Measurements from ENCODE around the gene GPER1. TPM values are rescaled to one million over a fixed set of nuclear protein-coding genes. Genes with fewer than 3 reads are reported as not detected.

GPER1 gene
- total RNA-seq, 1 experiment from 2014 or later: 1.2 TPM

DNA sequence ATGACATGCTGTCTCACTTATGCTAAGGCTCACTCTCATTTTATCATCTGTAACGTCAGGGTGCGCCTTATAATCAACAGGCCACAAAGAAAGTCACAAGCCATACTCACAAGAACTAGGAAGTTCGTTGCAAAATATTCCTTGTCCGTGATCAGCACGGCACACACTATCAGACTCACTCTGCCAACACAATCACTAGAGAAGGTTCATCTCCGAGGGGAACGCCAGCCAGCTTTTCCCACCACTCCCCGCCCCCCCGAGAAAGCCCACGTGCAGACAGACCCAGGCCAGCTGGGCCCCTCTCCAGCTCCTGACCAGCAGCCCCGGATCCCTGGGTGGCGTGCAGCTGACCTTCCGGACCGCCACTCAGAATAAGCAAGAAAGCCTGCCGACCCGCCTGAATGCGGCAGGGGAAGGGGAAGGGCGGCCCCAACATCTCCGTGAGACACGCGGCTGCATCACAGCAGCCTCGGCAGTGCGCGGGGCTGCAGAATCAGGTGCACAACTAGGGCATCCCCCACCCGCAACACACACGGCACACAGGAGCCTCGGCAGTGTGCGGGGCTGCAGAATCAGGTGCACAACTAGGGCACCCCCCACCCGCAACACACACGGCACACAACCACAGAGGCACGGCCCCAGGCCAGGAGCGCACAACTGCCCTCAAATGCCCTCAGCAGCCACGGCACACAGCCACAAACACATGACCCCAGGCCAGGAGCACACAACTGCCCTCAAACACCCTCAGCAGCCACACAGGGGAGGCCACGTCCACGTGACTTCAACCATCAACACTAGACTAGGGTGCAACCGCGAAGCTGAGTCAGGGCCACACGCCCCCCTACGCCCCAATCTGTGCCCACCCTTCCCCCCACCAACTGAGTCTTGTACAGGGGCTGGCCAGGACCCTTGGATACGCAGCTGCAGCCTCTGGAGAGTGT lies 46.1 kb upstream of the GPER1 start:
- no peaks in the 10 kb centered on the region for H3K9me3 ChIP-seq (ENCODE audit: control insufficient read depth in 1 of 2, insufficient read depth in 1 of 2, low read depth in 1 of 2, low read length in 2 of 2)
- H3K27me3 ChIP-seq (ENCODE audit: insufficient read depth, low read length): no peaks in the 10 kb centered on the region
- no peak overlapping the region for H3K27ac ChIP-seq (ENCODE audit: low read depth, low read length)
- BruUV-seq (replicated peaks): no TSS peak
- ChIA-PET CTCF (no interaction called here), RAD21 (ENCODE audit: low non-redundant PET in 1 of 2, low total read pairs in 2 of 2, uncharacterized antibody in 2 of 2, unreplicated experiment in 2 of 2) (no interaction called here), POLR2A (no interaction called here)
- peaks cover 17% of the 10 kb centered on the region; the same call in 1 of the 2 replicates for H3K79me2 ChIP-seq (ENCODE audit: insufficient read depth, low read length)
- intact Hi-C loops (cut with micrococcal nuclease): no loop called here
- no peak overlapping the region for H3K4me3 ChIP-seq (replicated peaks in 1 of 2; ENCODE audit: low read depth in 1 of 2, low read length in 2 of 2)
- peaks cover 13 to 21% of the 10 kb centered on the region in 2 experiments for H3K4me1 ChIP-seq (ENCODE audit: control insufficient read depth in 1 of 2, insufficient read depth in 2 of 2, low read length in 2 of 2)
- no peaks in the 10 kb centered on the region for H4K20me1 ChIP-seq (ENCODE audit: insufficient read depth)
- no peak overlapping the region for H3K4me2 ChIP-seq (ENCODE audit: low read length)
- no peak for TF ChIP-seq FOSL1 (IDR thresholded peaks at IDR 0.05; ENCODE audit: low read depth)
- TF ChIP-seq TCF7L2 (IDR thresholded peaks at IDR 0.05; ENCODE audit: borderline replicate concordance, extremely low read depth, insufficient read depth, insufficient read length): no peak
- no peaks in the 10 kb centered on the region for H3K36me3 ChIP-seq (ENCODE audit: control insufficient read depth in 1 of 2, insufficient read depth in 2 of 2, low read length in 2 of 2)
- ATAC-seq (no peak), DNase-seq (ENCODE audit: low read depth, low spot score) (no peak)
- no peak overlapping the region for H3K9ac ChIP-seq (ENCODE audit: low read length)
- no peak overlapping the region for H2AFZ ChIP-seq (ENCODE audit: low read depth, low read length, poor library complexity, severe bottlenecking)
- no peaks in the 10 kb centered on the region for H3K9me2 ChIP-seq (ENCODE audit: insufficient read depth)

- H4K20me1 ChIP-seq (ENCODE audit: insufficient read depth): no peaks in the 10 kb centered on the region
- no peak overlapping the region for H3K4me2 ChIP-seq (ENCODE audit: low read length)
- DNase-seq (ENCODE audit: low read depth, low spot score): no peak
- CTCF ChIA-PET: no interaction called here
- peaks cover 13 to 21% of the 10 kb centered on the region in 2 experiments for H3K4me1 ChIP-seq (ENCODE audit: control insufficient read depth in 1 of 2, insufficient read depth in 2 of 2, low read length in 2 of 2)
- no peaks in the 10 kb centered on the region for H3K9me2 ChIP-seq (ENCODE audit: insufficient read depth)
- BruUV-seq (replicated peaks): no TSS peak
- no peak overlapping the region for H2AFZ ChIP-seq (ENCODE audit: low read depth, low read length, poor library complexity, severe bottlenecking)
- no peaks in the 10 kb centered on the region for H3K27me3 ChIP-seq (ENCODE audit: insufficient read depth, low read length)
- H3K27ac ChIP-seq (ENCODE audit: low read depth, low read length): no peak overlapping the region
- H3K9ac ChIP-seq (ENCODE audit: low read length): no peak overlapping the region
- RAD21 ChIA-PET (ENCODE audit: low non-redundant PET in 1 of 2, low total read pairs in 2 of 2, uncharacterized antibody in 2 of 2, unreplicated experiment in 2 of 2): no interaction called here
- no peak overlapping the region for H3K4me3 ChIP-seq (replicated peaks in 1 of 2; ENCODE audit: low read depth in 1 of 2, low read length in 2 of 2)
- no peaks in the 10 kb centered on the region for H3K9me3 ChIP-seq (ENCODE audit: control insufficient read depth in 1 of 2, insufficient read depth in 1 of 2, low read depth in 1 of 2, low read length in 2 of 2)
- no peaks in the 10 kb centered on the region for H3K36me3 ChIP-seq (ENCODE audit: control insufficient read depth in 1 of 2, insufficient read depth in 2 of 2, low read length in 2 of 2)
- POLR2A ChIA-PET: no interaction called here
- H3K79me2 ChIP-seq (ENCODE audit: insufficient read depth, low read length): peaks cover 17% of the 10 kb centered on the region; the same call in 1 of the 2 replicates
- intact Hi-C loops (cut with micrococcal nuclease): no loop called here
- ATAC-seq: no peak
- no peak for TF ChIP-seq EZH2 (IDR thresholded peaks at IDR 0.05)
- no peak for TF ChIP-seq REST (IDR thresholded peaks at IDR 0.05; ENCODE audit: low read depth)
- TF ChIP-seq, protein P1, sequence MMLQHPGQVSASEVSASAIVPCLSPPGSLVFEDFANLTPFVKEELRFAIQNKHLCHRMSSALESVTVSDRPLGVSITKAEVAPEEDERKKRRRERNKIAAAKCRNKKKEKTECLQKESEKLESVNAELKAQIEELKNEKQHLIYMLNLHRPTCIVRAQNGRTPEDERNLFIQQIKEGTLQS (IDR thresholded peaks at IDR 0.05): no peak
- TF ChIP-seq TCF7L2 (IDR thresholded peaks at IDR 0.05; ENCODE audit: borderline replicate concordance, extremely low read depth, insufficient read depth, insufficient read length): no peak
- TF ChIP-seq POLR2A (IDR thresholded peaks at IDR 0.05; ENCODE audit: borderline replicate concordance, extremely low read depth, insufficient read depth, insufficient read length): no peak
- no peak for TF ChIP-seq FOSL1 (IDR thresholded peaks at IDR 0.05; ENCODE audit: low read depth)
- no peak for TF ChIP-seq EZH2phosphoT487 (IDR thresholded peaks at IDR 0.05; ENCODE audit: borderline replicate concordance)
- TF ChIP-seq CEBPB (IDR thresholded peaks at IDR 0.05; ENCODE audit: low read depth): no peak
- TF ChIP-seq POLR2AphosphoS5 (IDR thresholded peaks at IDR 0.05; ENCODE audit: low read depth, low read length): no peak
- TF ChIP-seq, protein P2, sequence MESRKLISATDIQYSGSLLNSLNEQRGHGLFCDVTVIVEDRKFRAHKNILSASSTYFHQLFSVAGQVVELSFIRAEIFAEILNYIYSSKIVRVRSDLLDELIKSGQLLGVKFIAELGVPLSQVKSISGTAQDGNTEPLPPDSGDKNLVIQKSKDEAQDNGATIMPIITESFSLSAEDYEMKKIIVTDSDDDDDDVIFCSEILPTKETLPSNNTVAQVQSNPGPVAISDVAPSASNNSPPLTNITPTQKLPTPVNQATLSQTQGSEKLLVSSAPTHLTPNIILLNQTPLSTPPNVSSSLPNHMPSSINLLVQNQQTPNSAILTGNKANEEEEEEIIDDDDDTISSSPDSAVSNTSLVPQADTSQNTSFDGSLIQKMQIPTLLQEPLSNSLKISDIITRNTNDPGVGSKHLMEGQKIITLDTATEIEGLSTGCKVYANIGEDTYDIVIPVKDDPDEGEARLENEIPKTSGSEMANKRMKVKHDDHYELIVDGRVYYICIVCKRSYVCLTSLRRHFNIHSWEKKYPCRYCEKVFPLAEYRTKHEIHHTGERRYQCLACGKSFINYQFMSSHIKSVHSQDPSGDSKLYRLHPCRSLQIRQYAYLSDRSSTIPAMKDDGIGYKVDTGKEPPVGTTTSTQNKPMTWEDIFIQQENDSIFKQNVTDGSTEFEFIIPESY (IDR thresholded peaks at IDR 0.05; ENCODE audit: extremely low read depth, insufficient replicate concordance, low read length): no peak
- TF ChIP-seq ZNF274 (IDR thresholded peaks at IDR 0.05; ENCODE audit: low read depth, low read length): no peak
- no peak for TF ChIP-seq SP1 (IDR thresholded peaks at IDR 0.05; ENCODE audit: low read depth)
- TF ChIP-seq, protein P3, sequence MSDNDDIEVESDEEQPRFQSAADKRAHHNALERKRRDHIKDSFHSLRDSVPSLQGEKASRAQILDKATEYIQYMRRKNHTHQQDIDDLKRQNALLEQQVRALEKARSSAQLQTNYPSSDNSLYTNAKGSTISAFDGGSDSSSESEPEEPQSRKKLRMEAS (IDR thresholded peaks at IDR 0.05): no peak
Observed at GRCh38 chr7:1042492-1042833, 45.5 kb upstream of the GPER1 start.
